A673 (cell line): ENCODE results near the gene ACADL.

Experiments
- CTCF ChIP-seq: fragments of 300-800, 200-600 bp; sonication (generic); conservative IDR thresholded peaks from 2 replicates; pipeline ENCODE4 v1.5.1; 2017; ENCODE audit warnings: low read depth, mild to moderate bottlenecking, antibody characterized with exemption, low read length, moderate library complexity, mixed read lengths
- EZH2 ChIP-seq: fragments of 200-600 bp; sonication (generic); IDR thresholded peaks from 2 replicates; pipeline ENCODE4 v1.6.1; 2017; ENCODE audit warnings: borderline replicate concordance, low read depth, mild to moderate bottlenecking, mixed read lengths, antibody characterized with exemption, low read length; ENCODE audit not compliant: poor library complexity, severe bottlenecking

- TF ChIP-seq CTCF (no peak), EZH2 (no peak)
These were observed 8.2 kb upstream of the ACADL start for GRCh38 chr2:210233487-210233886.
